Natural killer cell (primary cell): ENCODE data around the gene VWA8. TPM values are rescaled to one million over a fixed set of nuclear protein-coding genes. Genes with fewer than 3 reads are reported as not detected.
"Not testable (repeated sequence)": the region's sequence is repeated elsewhere in the genome, so short reads cannot be mapped to it uniquely, and the experiment has no call there.

Experiments used
- ATAC-seq, 3 donors: fragments of 150-1000 bp in 2 of 3; fragments of 200-7000 bp in 1 of 3; cut with Tn5 transposase; 1 replicate in 1 of 3; 2 replicates in 2 of 3; pipeline ENCODE4 v1.10.0; 2021; ENCODE audit warnings: mild to moderate bottlenecking in 2 of 3, moderate library complexity in 2 of 3
- DNase-seq, 2 donors: peaks; one replicate each; pipeline versions ENCODE4 v3.0.0 to v3.0.0-alpha.2; 2013 to 2021; ENCODE audit warnings: mixed read lengths in 1 of 2
- H3K27ac ChIP-seq: one replicate; pipeline ENCODE4 v1.5.1; 2013; ENCODE audit warnings: mild to moderate bottlenecking, low read length
- H3K27me3 ChIP-seq: one replicate; pipeline ENCODE4 v1.6.1; 2013; ENCODE audit warnings: low read length; ENCODE audit not compliant: control insufficient read depth, insufficient read depth
- H3K36me3 ChIP-seq: one replicate; pipeline ENCODE4 v1.6.1; 2013; ENCODE audit warnings: low read length; ENCODE audit not compliant: control insufficient read depth, insufficient read depth
- H3K4me1 ChIP-seq: one replicate; pipeline ENCODE4 v1.6.1; 2013; ENCODE audit warnings: low read length; ENCODE audit not compliant: control insufficient read depth, insufficient read depth
- H3K4me3 ChIP-seq: one replicate; pipeline ENCODE4 v1.5.1; 2013; ENCODE audit warnings: low read length
- H3K9me3 ChIP-seq: one replicate; pipeline ENCODE4 v1.6.1; 2013; ENCODE audit warnings: low read length; ENCODE audit not compliant: control insufficient read depth, insufficient read depth
- H3K27ac Mint-ChIP-seq, 2 donors: one replicate each; pipeline ENCODE4 v1.8.0; 2022; ENCODE audit warnings: mild to moderate bottlenecking in 2 of 2, mixed read lengths in 2 of 2, moderate library complexity in 1 of 2
- H3K27me3 Mint-ChIP-seq, 2 donors: one replicate each; pipeline ENCODE4 v1.8.0; 2022; ENCODE audit warnings: low read depth in 2 of 2, mixed read lengths in 2 of 2
- H3K36me3 Mint-ChIP-seq: one replicate; pipeline ENCODE4 v1.8.0; 2022; ENCODE audit warnings: mixed read lengths
- H3K4me1 Mint-ChIP-seq, 2 donors: one replicate each; pipeline ENCODE4 v1.8.0; 2022; ENCODE audit warnings: mixed read lengths in 2 of 2
- H3K4me3 Mint-ChIP-seq: one replicate; pipeline ENCODE4 v1.8.0; 2022; ENCODE audit warnings: mild to moderate bottlenecking, moderate library complexity, mixed read lengths
- H3K9me3 Mint-ChIP-seq, 2 donors: one replicate each; pipeline ENCODE4 v1.8.0; 2022; ENCODE audit warnings: mixed read lengths in 2 of 2
- CTCF ChIP-seq: fragments of 200-600 bp; IDR thresholded peaks from one replicate; pipeline ENCODE4 v1.8.0; 2022; ENCODE audit warnings: antibody characterized with exemption
- WGBS: methylation state at CpG from one replicate; pipeline ENCODE4 v1.1.7; 2013; ENCODE audit warnings: missing lambda C conversion rate; ENCODE audit not compliant: insufficient coverage; 5-methylcytosine and 5-hydroxymethylcytosine counted together
- intact Hi-C: fragments of 100-400 bp; cut with micrococcal nuclease; formaldehyde crosslinking; loops from one replicate; pipeline ENCODE4 v1.14.2; 2022
- total RNA-seq, 4 donors: library from RNA; stranded (reverse); fragments of 120-200 nt in 1 of 4; gene quantifications; one replicate each; pipeline versions ENCODE4 v1.2.3 to v1.2.4, GENCODE V29; 2013 to 2022

The VWA8 gene
- total RNA-seq, 3 donors from 2014 or later (not counting 1 experiment from before 2014, with no cell fraction given), result 21.9 to 27.5 (median 22.6) TPM

DNA sequence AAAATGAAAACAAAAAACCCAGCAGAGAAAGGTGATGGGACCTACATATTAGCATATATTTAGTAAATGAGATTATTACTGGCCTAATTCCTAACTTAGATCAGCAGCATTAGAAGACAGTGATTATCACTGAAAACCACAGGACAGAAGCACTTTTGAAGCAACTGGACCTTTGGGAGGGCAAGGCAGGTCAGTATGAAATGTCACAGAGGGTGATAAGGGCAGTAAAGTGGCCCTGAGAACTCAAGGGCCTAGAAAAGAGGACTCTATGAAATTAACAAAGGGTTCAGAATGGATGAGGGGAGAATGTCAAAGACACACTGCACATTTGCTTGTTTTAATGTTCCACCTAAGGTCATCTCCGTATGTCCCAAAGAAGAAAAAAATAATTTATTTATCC lies 148.7 kb downstream of the VWA8 start:
- Histone ChIP-seq H3K4me1 (peaks cover 11% of the 10 kb centered on the region), H3K4me3 (no peak overlapping the region), H3K27me3 (no peaks in the 10 kb centered on the region), H3K27ac (peak overlapping the region; percentile 79), H3K36me3 (peaks cover 7% of the 10 kb centered on the region), H3K9me3 (no peaks in the 10 kb centered on the region)
- no CpG with 5 or more reads among the region's 1 CpG for WGBS
- no peak for TF ChIP-seq CTCF
- Mint-ChIP-seq H3K27ac (peak overlapping the region; percentile 86 to 87), H3K9me3 (peaks cover 2% of the 10 kb centered on the region in 2 donors), H3K27me3 (no peaks in the 10 kb centered on the region), H3K36me3 (peaks cover 2% of the 10 kb centered on the region), H3K4me1 (peaks cover 36 to 39% of the 10 kb centered on the region in 2 donors), H3K4me3 (peak overlapping the region; percentile 72)
- no peak for DNase-seq
- intact Hi-C loops, result loop anchor here (10.0 kb wide), 1 partner anchor 357 kb away; the partner anchor contains the start of gene RGCC
- ATAC-seq, result no peak

DNA sequence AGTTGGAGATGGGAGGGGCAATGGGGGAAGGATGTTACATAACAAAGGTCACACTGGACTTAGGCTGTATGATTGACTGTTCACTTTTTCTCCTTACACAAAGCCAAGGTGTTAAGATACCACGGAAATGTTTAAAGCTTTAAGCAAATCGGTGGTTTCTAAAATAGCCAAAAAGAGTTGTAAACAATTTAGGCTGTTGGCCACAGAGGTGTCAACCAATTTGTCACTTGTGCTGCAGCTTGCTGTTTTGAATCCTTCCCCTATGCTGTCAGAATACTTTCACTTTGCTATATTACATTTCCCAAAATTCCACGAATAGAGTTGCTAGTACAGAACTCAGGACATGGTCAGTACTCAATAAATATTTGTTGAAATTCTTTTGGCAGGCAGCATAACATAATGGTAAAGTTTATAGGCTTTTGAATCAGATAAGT lies 149.3 kb downstream of the VWA8 start:
- WGBS, result 2% methylated on average over 3 of the region's 3 CpGs
- H3K9me3 ChIP-seq, result no peaks in the 10 kb centered on the region
- H3K4me3 ChIP-seq, result no peak overlapping the region
- ATAC-seq (peak; percentile 87 to 94 (median 89)), DNase-seq (peak in 1 of 2 donors; percentile 56)
- Mint-ChIP-seq H3K27me3 (no peaks in the 10 kb centered on the region), H3K9me3 (peaks cover 2% of the 10 kb centered on the region in 2 donors), H3K4me1 (peaks cover 36 to 39% of the 10 kb centered on the region in 2 donors), H3K27ac (peak overlapping the region; percentile 86 to 87), H3K36me3 (peaks cover 8% of the 10 kb centered on the region), H3K4me3 (peak overlapping the region; percentile 72)
- peaks cover 11% of the 10 kb centered on the region for H3K4me1 ChIP-seq
- H3K27ac ChIP-seq, result peak overlapping the region; percentile 79
- TF ChIP-seq CTCF, result no peak
- H3K36me3 ChIP-seq, result peaks cover 7% of the 10 kb centered on the region
- intact Hi-C loops, result loop anchor here (10.0 kb wide), 1 partner anchor 357 kb away; the partner anchor contains the start of gene RGCC
- H3K27me3 ChIP-seq, result no peaks in the 10 kb centered on the region

DNA sequence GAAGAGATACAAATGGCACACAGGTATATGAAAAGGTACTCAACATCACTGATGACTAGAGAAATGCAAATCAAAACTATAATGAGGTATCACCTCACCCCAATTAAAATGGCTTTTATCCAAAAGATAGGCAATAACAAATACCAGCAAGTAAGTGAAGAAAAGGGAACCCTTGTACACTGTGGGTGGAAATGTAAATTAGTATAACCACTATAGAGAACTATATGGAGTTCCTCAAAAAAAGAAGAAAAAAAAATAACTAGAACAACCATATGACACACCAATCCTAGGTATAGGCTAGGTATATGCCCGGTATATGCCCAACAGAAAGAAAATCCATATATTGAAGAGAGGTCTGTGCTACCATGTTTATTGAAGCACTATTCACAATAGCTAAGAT lies 150.9 kb downstream of the VWA8 start:
- intact Hi-C loops, result loop anchor here (10.0 kb wide), 1 partner anchor 355 kb away; the partner anchor contains the start of gene RGCC
- no peak for TF ChIP-seq CTCF
- no peaks in the 10 kb centered on the region for H3K9me3 Mint-ChIP-seq
- H3K36me3 ChIP-seq, result peaks cover 2% of the 10 kb centered on the region
- peaks cover 11% of the 10 kb centered on the region for H3K4me1 ChIP-seq
- H3K4me3 ChIP-seq, result no peak overlapping the region
- H3K27ac Mint-ChIP-seq, result peak overlapping the region; percentile 49 to 55
- ATAC-seq (no peak), DNase-seq (no peak)
- no peaks in the 10 kb centered on the region for H3K9me3 ChIP-seq
- peaks cover 8% of the 10 kb centered on the region for H3K36me3 Mint-ChIP-seq
- peaks cover 35 to 39% of the 10 kb centered on the region in 2 donors for H3K4me1 Mint-ChIP-seq
- peak overlapping the region; percentile 62 for H3K4me3 Mint-ChIP-seq
- H3K27ac ChIP-seq, result no peak overlapping the region
- H3K27me3 ChIP-seq, result no peaks in the 10 kb centered on the region
- no peaks in the 10 kb centered on the region for H3K27me3 Mint-ChIP-seq
- 67% methylated on average over 1 of the region's 1 CpG for WGBS

GRCh38 chr13:41803445-41803735 lies 157.5 kb downstream of the VWA8 start:
- H3K27me3 Mint-ChIP-seq, H3K9me3 Mint-ChIP-seq, H3K4me1 ChIP-seq, H3K27ac ChIP-seq, ATAC-seq, H3K27me3 ChIP-seq, H3K4me3 Mint-ChIP-seq, H3K9me3 ChIP-seq, H3K27ac Mint-ChIP-seq, H3K4me3 ChIP-seq, intact Hi-C loops, DNase-seq: not testable (repeated sequence)
- WGBS, result 78% methylated on average over 1 of the region's 3 CpGs
- Mint-ChIP-seq H3K4me1 (peaks cover 5 to 10% of the 10 kb centered on the region in 2 donors), H3K36me3 (peaks cover 22% of the 10 kb centered on the region)
- peaks cover 12% of the 10 kb centered on the region for H3K36me3 ChIP-seq
